HepG2 (cell line): ENCODE measurements around the gene PNKD. TPM values are rescaled to one million over a fixed set of nuclear protein-coding genes. Genes with fewer than 3 reads are reported as not detected.
A peak's percentile ranks its signal among the peaks of the same experiment; 100 is the strongest.

Experiments used
- FOXA1 ChIP-seq, 2 experiments: fragments of 450-650 bp in 1 of 2; sonication (generic) in 1 of 2; formaldehyde crosslinking in 1 of 2; IDR thresholded peaks; 2 replicates each; pipeline versions ENCODE4 v1.4.0 to v1.6.1; 2016 to 2020; ENCODE audit warnings: missing genetic modification reagents in 1 of 2
- FOXC1 ChIP-seq: sonication (generic); formaldehyde crosslinking; IDR thresholded peaks from 2 replicates; pipeline ENCODE4 v1.8.0; 2022; ENCODE audit warnings: mild to moderate bottlenecking, missing genetic modification reagents, borderline replicate concordance
- GABPA ChIP-seq, 2 experiments: IDR thresholded peaks; 2 replicates each; pipeline ENCODE4 v1.6.1; 2011 to 2016; ENCODE audit warnings: low read depth in 2 of 2, low read length in 1 of 2, missing biosample characterization in 1 of 2, missing genetic modification characterization in 1 of 2
- MXI1 ChIP-seq: IDR thresholded peaks from 3 replicates; pipeline ENCODE4 v1.6.1; 2012; ENCODE audit warnings: low read depth, low read length, inconsistent platforms, borderline replicate concordance
- NBN ChIP-seq: fragments of 450-650 bp; conservative IDR thresholded peaks from 2 replicates; pipeline ENCODE4 v1.6.1; 2017
- PCBP2 ChIP-seq: fragments of 200-400 bp; formaldehyde crosslinking; optimal IDR thresholded peaks from 2 replicates; pipeline ENCODE3; 2018; ENCODE audit warnings: low read length, low read depth; ENCODE audit not compliant: poor library complexity, severe bottlenecking
- ZNF274 ChIP-seq: sonication (generic); formaldehyde crosslinking; IDR thresholded peaks from 2 replicates; pipeline ENCODE4 v1.5.1; 2020; ENCODE audit warnings: mild to moderate bottlenecking, missing genetic modification reagents
- ZNF451 ChIP-seq: sonication (generic); formaldehyde crosslinking; IDR thresholded peaks from 2 replicates; pipeline ENCODE4 v1.5.0; 2020; ENCODE audit warnings: mild to moderate bottlenecking, missing genetic modification reagents
- ZNF484 ChIP-seq: sonication (generic); formaldehyde crosslinking; IDR thresholded peaks from 2 replicates; pipeline ENCODE4 v1.5.1; 2020; ENCODE audit warnings: mild to moderate bottlenecking, low read depth, missing genetic modification reagents, borderline replicate concordance
- ZNF547 ChIP-seq: sonication (generic); formaldehyde crosslinking; IDR thresholded peaks from 2 replicates; pipeline ENCODE4 v1.5.1; 2020; ENCODE audit warnings: mild to moderate bottlenecking, missing genetic modification reagents
- ZNF556 ChIP-seq: sonication (generic); formaldehyde crosslinking; IDR thresholded peaks from 2 replicates; pipeline ENCODE4 v1.4.0; 2020; ENCODE audit warnings: mild to moderate bottlenecking, missing genetic modification reagents, borderline replicate concordance
- ZNF749 ChIP-seq: sonication (generic); formaldehyde crosslinking; IDR thresholded peaks from 2 replicates; pipeline ENCODE4 v1.8.0; 2022; ENCODE audit warnings: mild to moderate bottlenecking, missing genetic modification reagents, moderate library complexity, borderline replicate concordance
- ZNF777 ChIP-seq: sonication (generic); formaldehyde crosslinking; IDR thresholded peaks from 2 replicates; pipeline ENCODE4 v1.4.0; 2020; ENCODE audit warnings: missing genetic modification reagents
- polyA plus RNA-seq, 8 experiments: library from polyadenylated mRNA; depleted of rRNA in 3 of 8; stranded (reverse) in 7 of 8; unstranded in 1 of 8; fragments of >200 nt; fragmentation: Illumina TruSeq in 4 of 8; extraction: Trizol in 4 of 8; gene quantifications; 2 replicates each; pipeline versions ENCODE4 v1.2.1 to v1.2.3, GENCODE V29; 2011 to 2016; ENCODE audit warnings: low read depth in 4 of 8, missing spikeins in 1 of 8, mixed read lengths in 1 of 8; ENCODE audit not compliant: insufficient read depth in 1 of 8
- total RNA-seq, 5 experiments: library from RNA; depleted of rRNA; stranded (reverse); fragments of >200 nt; fragmentation: Illumina TruSeq; extraction: Trizol; gene quantifications; 2 replicates each; pipeline ENCODE4 v1.2.3, GENCODE V29; 2016; ENCODE audit warnings: low read depth in 1 of 5
- TF ChIP-seq, protein P1 (sequence below): IDR thresholded peaks from 2 replicates; pipeline ENCODE4 v1.6.1; 2016
- TF ChIP-seq, protein P2 (sequence below): sonication (generic); formaldehyde crosslinking; IDR thresholded peaks from 2 replicates; pipeline ENCODE4 v1.4.0; 2020; ENCODE audit warnings: missing genetic modification reagents
- TF ChIP-seq, protein P3 (sequence below): sonication (generic); formaldehyde crosslinking; IDR thresholded peaks from 2 replicates; pipeline ENCODE4 v1.4.0; 2020; ENCODE audit warnings: mild to moderate bottlenecking, low read depth, missing genetic modification reagents
- TF ChIP-seq, protein P4 (sequence below): sonication (generic); formaldehyde crosslinking; IDR thresholded peaks from 2 replicates; pipeline ENCODE4 v1.4.0; 2020; ENCODE audit warnings: missing genetic modification reagents
- TF ChIP-seq, protein P5 (sequence below): sonication (generic); formaldehyde crosslinking; IDR thresholded peaks from 2 replicates; pipeline ENCODE4 v1.4.0; 2020; ENCODE audit warnings: mild to moderate bottlenecking, missing genetic modification reagents

PNKD gene
- total and polyA plus RNA-seq, 2 of the 13 experiments (the other 11 are each of a cell fraction or from before 2014, with no cell fraction given): 55.9 to 80.4 TPM

DNA sequence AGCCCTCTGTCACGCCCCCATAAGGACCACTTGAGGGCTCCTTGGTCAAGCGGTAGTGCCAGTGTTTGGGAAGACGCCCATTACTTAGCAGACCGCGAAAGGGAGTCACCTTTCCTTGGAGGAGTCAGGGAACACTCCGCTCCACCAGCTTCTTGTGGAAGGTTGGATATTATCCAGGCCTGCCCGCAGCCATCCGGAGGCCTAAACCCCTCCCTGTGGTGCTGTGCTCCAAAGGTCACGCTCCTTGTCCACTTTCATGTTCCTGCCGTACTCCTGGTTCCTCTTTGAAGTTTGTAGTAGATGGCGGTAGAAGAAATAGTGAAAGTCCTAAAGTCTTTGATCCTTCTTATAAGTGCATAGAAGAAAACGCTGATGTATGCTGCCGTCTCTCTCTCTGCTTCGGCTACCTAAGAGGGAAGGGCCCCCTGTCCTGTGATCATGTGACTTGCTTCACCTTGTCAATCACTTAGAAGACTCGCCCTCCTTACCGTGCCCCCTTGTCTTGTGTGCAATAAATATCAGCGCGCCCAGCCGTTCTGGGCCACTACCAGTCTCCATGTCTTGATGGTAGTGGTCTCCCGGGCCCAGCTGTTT, 84.6 kb downstream of the PNKD start (continued):
- TF ChIP-seq ZNF777 (CRISPR knock-in tag) (no peak), PCBP2 (no peak), GABPA (IDR thresholded peaks at IDR 0.05; ENCODE audit: low read depth, low read length) (no peak), GABPA (CRISPR knock-in tag; IDR thresholded peaks at IDR 0.05; ENCODE audit: low read depth) (no peak), FOXC1 (CRISPR knock-in tag) (no peak), ZNF274 (CRISPR knock-in tag) (peak; percentile 68), ZNF547 (CRISPR knock-in tag) (peak; percentile 51; the same call in 1 of the 2 replicates), ZNF451 (CRISPR knock-in tag) (no peak), FOXA1 (IDR thresholded peaks at IDR 0.05) (no peak), FOXA1 (CRISPR knock-in tag; IDR thresholded peaks at IDR 0.05) (no peak), NBN (no peak), ZNF556 (CRISPR knock-in tag) (no peak), ZNF749 (CRISPR knock-in tag) (no peak), ZNF484 (CRISPR knock-in tag) (no peak), MXI1 (0 out of 3 replicates have a peak, but pooled peaks have one; percentile 30)
- TF ChIP-seq, protein P1, sequence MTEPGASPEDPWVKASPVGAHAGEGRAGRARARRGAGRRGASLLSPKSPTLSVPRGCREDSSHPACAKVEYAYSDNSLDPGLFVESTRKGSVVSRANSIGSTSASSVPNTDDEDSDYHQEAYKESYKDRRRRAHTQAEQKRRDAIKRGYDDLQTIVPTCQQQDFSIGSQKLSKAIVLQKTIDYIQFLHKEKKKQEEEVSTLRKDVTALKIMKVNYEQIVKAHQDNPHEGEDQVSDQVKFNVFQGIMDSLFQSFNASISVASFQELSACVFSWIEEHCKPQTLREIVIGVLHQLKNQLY: no peak
- TF ChIP-seq, protein P2, sequence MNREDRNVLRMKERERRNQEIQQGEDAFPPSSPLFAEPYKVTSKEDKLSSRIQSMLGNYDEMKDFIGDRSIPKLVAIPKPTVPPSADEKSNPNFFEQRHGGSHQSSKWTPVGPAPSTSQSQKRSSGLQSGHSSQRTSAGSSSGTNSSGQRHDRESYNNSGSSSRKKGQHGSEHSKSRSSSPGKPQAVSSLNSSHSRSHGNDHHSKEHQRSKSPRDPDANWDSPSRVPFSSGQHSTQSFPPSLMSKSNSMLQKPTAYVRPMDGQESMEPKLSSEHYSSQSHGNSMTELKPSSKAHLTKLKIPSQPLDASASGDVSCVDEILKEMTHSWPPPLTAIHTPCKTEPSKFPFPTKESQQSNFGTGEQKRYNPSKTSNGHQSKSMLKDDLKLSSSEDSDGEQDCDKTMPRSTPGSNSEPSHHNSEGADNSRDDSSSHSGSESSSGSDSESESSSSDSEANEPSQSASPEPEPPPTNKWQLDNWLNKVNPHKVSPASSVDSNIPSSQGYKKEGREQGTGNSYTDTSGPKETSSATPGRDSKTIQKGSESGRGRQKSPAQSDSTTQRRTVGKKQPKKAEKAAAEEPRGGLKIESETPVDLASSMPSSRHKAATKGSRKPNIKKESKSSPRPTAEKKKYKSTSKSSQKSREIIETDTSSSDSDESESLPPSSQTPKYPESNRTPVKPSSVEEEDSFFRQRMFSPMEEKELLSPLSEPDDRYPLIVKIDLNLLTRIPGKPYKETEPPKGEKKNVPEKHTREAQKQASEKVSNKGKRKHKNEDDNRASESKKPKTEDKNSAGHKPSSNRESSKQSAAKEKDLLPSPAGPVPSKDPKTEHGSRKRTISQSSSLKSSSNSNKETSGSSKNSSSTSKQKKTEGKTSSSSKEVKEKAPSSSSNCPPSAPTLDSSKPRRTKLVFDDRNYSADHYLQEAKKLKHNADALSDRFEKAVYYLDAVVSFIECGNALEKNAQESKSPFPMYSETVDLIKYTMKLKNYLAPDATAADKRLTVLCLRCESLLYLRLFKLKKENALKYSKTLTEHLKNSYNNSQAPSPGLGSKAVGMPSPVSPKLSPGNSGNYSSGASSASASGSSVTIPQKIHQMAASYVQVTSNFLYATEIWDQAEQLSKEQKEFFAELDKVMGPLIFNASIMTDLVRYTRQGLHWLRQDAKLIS (CRISPR knock-in tag): no peak
- TF ChIP-seq, protein P3, sequence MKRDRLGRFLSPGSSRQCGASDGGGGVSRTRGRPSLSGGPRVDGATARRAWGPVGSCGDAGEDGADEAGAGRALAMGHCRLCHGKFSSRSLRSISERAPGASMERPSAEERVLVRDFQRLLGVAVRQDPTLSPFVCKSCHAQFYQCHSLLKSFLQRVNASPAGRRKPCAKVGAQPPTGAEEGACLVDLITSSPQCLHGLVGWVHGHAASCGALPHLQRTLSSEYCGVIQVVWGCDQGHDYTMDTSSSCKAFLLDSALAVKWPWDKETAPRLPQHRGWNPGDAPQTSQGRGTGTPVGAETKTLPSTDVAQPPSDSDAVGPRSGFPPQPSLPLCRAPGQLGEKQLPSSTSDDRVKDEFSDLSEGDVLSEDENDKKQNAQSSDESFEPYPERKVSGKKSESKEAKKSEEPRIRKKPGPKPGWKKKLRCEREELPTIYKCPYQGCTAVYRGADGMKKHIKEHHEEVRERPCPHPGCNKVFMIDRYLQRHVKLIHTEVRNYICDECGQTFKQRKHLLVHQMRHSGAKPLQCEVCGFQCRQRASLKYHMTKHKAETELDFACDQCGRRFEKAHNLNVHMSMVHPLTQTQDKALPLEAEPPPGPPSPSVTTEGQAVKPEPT (CRISPR knock-in tag): no peak
- TF ChIP-seq, protein P4, sequence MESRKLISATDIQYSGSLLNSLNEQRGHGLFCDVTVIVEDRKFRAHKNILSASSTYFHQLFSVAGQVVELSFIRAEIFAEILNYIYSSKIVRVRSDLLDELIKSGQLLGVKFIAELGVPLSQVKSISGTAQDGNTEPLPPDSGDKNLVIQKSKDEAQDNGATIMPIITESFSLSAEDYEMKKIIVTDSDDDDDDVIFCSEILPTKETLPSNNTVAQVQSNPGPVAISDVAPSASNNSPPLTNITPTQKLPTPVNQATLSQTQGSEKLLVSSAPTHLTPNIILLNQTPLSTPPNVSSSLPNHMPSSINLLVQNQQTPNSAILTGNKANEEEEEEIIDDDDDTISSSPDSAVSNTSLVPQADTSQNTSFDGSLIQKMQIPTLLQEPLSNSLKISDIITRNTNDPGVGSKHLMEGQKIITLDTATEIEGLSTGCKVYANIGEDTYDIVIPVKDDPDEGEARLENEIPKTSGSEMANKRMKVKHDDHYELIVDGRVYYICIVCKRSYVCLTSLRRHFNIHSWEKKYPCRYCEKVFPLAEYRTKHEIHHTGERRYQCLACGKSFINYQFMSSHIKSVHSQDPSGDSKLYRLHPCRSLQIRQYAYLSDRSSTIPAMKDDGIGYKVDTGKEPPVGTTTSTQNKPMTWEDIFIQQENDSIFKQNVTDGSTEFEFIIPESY (CRISPR knock-in tag): no peak; the same call in 1 of the 2 replicates
- TF ChIP-seq, protein P5, sequence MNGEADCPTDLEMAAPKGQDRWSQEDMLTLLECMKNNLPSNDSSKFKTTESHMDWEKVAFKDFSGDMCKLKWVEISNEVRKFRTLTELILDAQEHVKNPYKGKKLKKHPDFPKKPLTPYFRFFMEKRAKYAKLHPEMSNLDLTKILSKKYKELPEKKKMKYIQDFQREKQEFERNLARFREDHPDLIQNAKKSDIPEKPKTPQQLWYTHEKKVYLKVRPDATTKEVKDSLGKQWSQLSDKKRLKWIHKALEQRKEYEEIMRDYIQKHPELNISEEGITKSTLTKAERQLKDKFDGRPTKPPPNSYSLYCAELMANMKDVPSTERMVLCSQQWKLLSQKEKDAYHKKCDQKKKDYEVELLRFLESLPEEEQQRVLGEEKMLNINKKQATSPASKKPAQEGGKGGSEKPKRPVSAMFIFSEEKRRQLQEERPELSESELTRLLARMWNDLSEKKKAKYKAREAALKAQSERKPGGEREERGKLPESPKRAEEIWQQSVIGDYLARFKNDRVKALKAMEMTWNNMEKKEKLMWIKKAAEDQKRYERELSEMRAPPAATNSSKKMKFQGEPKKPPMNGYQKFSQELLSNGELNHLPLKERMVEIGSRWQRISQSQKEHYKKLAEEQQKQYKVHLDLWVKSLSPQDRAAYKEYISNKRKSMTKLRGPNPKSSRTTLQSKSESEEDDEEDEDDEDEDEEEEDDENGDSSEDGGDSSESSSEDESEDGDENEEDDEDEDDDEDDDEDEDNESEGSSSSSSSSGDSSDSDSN: 0 out of 2 replicates have a peak, but pooled peaks have one; percentile 24
